ENCODE data around the gene RAB14. TPM values are rescaled to one million over a fixed set of nuclear protein-coding genes. Genes with fewer than 3 reads are reported as not detected.

RAB14 gene
- total and polyA plus RNA-seq, 2 experiments from 2014 or later, result 22.8 to 31.0 TPM

- TF ChIP-seq ZNF462 (CRISPR knock-in tag; IDR thresholded peaks at IDR 0.05) (no peak), REST (IDR thresholded peaks at IDR 0.05; ENCODE audit: unreplicated experiment) (no peak), EZH2 (IDR thresholded peaks at IDR 0.05; ENCODE audit: low read depth, unreplicated experiment) (no peak), POLR2AphosphoS5 (IDR thresholded peaks at IDR 0.05; ENCODE audit: low read depth) (no peak), ZNF331 (CRISPR knock-in tag; IDR thresholded peaks at IDR 0.05; ENCODE audit: low read depth) (no peak), ZNF114 (CRISPR knock-in tag; IDR thresholded peaks at IDR 0.05) (no peak), EZH2phosphoT487 (IDR thresholded peaks at IDR 0.05; ENCODE audit: unreplicated experiment) (no peak), STAT1 (IDR thresholded peaks at IDR 0.05; ENCODE audit: unreplicated experiment) (no peak), CREB1 (CRISPR knock-in tag; IDR thresholded peaks at IDR 0.05; ENCODE audit: low read depth) (no peak)
Observed at GRCh38 chr9:121199921-121200320, 1.7 kb downstream of the RAB14 start (continued).
